Coronary artery (tissue), 2 donors: ENCODE data around the gene SLC6A6.

ENCODE experiments used
- DNase-seq: peaks from one replicate; pipeline ENCODE4 v3.0.0-alpha.2; 2017; ENCODE audit warnings: low spot score
- H3K27ac ChIP-seq, 2 donors: fragments of 200-600 bp; sonication (generic); one replicate each; pipeline ENCODE4 v1.5.1; 2016 to 2019
- H3K4me3 ChIP-seq: fragments of 200-600 bp; sonication (generic); 2 replicates; pipeline ENCODE4 v1.5.1; 2016; ENCODE audit warnings: mild to moderate bottlenecking, moderate library complexity
- TF ChIP-seq, protein P1 (sequence below): fragments of 200-600 bp; sonication (generic); IDR thresholded peaks from one replicate; pipeline ENCODE4 v1.5.1; 2019; ENCODE audit warnings: antibody characterized with exemption

Gene SLC6A6

DNA sequence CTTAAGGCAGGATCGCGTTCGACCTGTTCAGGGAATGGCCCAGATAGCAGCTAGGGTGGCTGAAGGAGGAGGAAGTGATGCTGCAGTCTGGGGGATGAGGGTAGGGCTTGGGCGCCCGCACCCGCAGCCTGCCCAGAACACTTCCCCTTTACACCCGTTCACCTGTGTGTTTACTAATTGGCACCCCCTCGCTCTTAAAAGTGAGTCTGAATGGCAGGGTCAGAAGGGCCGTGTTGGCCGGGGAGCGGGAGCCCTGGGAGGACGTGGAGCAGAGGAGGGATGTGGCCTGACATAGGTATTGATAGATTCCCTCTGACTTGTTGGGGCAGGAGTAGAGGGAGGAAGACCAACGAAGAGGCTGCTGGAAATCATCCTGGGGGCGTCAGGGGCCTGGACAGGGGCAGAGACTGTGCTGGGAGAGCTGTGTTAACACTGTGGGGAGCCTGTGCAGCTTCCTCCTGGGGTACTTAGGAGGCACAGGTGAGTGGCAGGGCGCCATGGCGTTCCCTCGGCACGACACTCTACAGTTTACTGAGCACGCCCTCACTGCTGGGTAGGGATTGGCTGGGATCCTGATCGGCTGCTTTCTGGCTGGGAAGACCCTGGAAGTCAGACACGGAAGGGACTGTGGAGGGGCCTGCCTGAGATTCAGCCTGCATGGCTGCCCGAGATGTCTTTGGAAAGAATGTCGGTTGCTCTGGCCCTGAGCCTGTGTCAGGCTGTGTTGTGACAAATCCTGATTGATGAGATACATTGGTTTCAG, 51.7 kb downstream of the SLC6A6 start:
- TF ChIP-seq, protein P1, sequence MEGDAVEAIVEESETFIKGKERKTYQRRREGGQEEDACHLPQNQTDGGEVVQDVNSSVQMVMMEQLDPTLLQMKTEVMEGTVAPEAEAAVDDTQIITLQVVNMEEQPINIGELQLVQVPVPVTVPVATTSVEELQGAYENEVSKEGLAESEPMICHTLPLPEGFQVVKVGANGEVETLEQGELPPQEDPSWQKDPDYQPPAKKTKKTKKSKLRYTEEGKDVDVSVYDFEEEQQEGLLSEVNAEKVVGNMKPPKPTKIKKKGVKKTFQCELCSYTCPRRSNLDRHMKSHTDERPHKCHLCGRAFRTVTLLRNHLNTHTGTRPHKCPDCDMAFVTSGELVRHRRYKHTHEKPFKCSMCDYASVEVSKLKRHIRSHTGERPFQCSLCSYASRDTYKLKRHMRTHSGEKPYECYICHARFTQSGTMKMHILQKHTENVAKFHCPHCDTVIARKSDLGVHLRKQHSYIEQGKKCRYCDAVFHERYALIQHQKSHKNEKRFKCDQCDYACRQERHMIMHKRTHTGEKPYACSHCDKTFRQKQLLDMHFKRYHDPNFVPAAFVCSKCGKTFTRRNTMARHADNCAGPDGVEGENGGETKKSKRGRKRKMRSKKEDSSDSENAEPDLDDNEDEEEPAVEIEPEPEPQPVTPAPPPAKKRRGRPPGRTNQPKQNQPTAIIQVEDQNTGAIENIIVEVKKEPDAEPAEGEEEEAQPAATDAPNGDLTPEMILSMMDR: no peak
- H3K27ac ChIP-seq: peak overlapping the region; percentile 72 to 87
- no peak overlapping the region for H3K4me3 ChIP-seq
- DNase-seq: no peak

GRCh38 chr3:14454639-14455310, 52.4 kb downstream of the SLC6A6 start:
- Histone ChIP-seq H3K27ac (no peak overlapping the region), H3K4me3 (no peak overlapping the region)
- DNase-seq: no peak
- TF ChIP-seq, protein P1: no peak

- Histone ChIP-seq H3K4me3 (no peak overlapping the region), H3K27ac (no peak overlapping the region)
- no peak for DNase-seq
- TF ChIP-seq, protein P1: no peak
Observed at GRCh38 chr3:14455571-14456317, 53.3 kb downstream of the SLC6A6 start.

DNA sequence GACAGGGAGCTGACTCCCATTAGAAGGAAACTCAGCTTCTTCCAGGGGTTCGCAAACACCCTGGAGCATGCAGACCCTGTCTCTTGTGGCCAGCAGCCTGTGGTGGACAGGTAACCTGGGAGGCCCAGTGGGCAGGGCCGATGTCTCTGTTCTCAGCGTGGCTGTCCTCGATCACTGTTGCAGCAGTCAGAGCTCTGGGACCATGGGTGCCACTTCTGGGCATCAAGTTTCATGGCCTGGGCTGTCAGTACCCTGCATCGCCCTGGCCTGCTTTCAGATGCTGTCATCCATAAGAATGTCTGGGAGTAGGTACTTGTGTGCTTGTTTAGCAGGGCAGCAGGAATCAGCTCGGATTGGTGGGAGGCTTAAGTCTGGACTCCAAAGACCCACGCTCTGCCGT, 54.4 kb downstream of the SLC6A6 start:
- H3K4me3 ChIP-seq: no peak overlapping the region
- TF ChIP-seq, protein P1: no peak
- no peak for DNase-seq
- no peak overlapping the region for H3K27ac ChIP-seq

- TF ChIP-seq, protein P1: no peak
- no peak for DNase-seq
- H3K27ac ChIP-seq: no peak overlapping the region
- H3K4me3 ChIP-seq: no peak overlapping the region
Observed at GRCh38 chr3:14457481-14457880, 55.1 kb downstream of the SLC6A6 start.

DNA sequence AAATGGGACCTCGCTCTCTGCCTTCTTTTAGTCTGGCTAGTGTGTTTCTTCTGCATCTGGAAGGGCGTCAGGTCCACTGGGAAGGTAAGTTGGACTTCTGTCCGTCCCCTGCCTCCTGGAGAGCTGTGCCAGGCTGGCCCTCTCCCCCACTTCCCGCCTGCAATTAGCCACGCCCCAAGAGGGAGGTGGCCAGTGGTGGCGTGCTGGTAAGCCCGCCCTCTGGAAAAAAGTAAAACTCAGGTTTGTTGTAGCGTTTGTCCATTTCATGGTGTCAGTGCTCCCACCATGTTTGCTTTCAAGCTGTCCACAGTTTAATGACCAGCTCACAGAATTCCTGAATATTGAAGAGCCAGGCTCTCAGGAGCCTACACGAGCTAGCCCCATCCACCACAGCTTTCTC, 55.6 kb downstream of the SLC6A6 start:
- TF ChIP-seq, protein P1: no peak
- no peak overlapping the region for H3K27ac ChIP-seq
- no peak for DNase-seq
- H3K4me3 ChIP-seq: no peak overlapping the region
